Glutamatergic neuron (in vitro differentiated cells): ENCODE data around the gene RPS29. TPM values are rescaled to one million over a fixed set of nuclear protein-coding genes. Genes with fewer than 3 reads are reported as not detected.
A peak's percentile ranks its signal among the peaks of the same experiment; 100 is the strongest.

Experiments
- DNase-seq: peaks from one replicate; pipeline ENCODE4 v3.0.0; 2022
- H3K27ac Mint-ChIP-seq: one replicate; pipeline ENCODE4 v1.8.0; 2020; ENCODE audit warnings: mild to moderate bottlenecking, mixed read lengths, inconsistent platforms; ENCODE audit not compliant: unreplicated experiment
- H3K27me3 Mint-ChIP-seq: one replicate; pipeline ENCODE4 v1.8.0; 2020; ENCODE audit warnings: mild to moderate bottlenecking, moderate library complexity, mixed read lengths, inconsistent platforms; ENCODE audit not compliant: unreplicated experiment
- H3K36me3 Mint-ChIP-seq: one replicate; pipeline ENCODE4 v1.8.0; 2020; ENCODE audit warnings: mild to moderate bottlenecking, mixed read lengths, inconsistent platforms; ENCODE audit not compliant: unreplicated experiment
- H3K4me1 Mint-ChIP-seq: one replicate; pipeline ENCODE4 v1.8.0; 2020; ENCODE audit warnings: mild to moderate bottlenecking, low read depth, mixed read lengths, inconsistent platforms; ENCODE audit not compliant: unreplicated experiment
- H3K4me3 Mint-ChIP-seq: one replicate; pipeline ENCODE4 v1.8.0; 2020; ENCODE audit warnings: mild to moderate bottlenecking, mixed read lengths, inconsistent platforms; ENCODE audit not compliant: unreplicated experiment
- H3K9me3 Mint-ChIP-seq: one replicate; pipeline ENCODE4 v1.8.0; 2020; ENCODE audit warnings: mild to moderate bottlenecking, moderate library complexity, mixed read lengths, inconsistent platforms; ENCODE audit not compliant: unreplicated experiment
- CTCF ChIP-seq: fragments of 200-600 bp; sonication (generic); IDR thresholded peaks from one replicate; pipeline ENCODE4 v1.5.0; 2021; ENCODE audit not compliant: partially characterized antibody, unreplicated experiment
- total RNA-seq: library from RNA; stranded (reverse); fragmentation: NEBNext Ultra II Directional; extraction: Animal tissue kit (Norgen Biotek cat#: 25700); gene quantifications from one replicate; pipeline ENCODE4 v1.2.1, GENCODE V29; 2021; ENCODE audit not compliant: unreplicated experiment

Gene RPS29
- total RNA-seq, 1 donor from 2014 or later: 635 TPM

- Mint-ChIP-seq H3K9me3 (peaks cover 20% of the 10 kb centered on the region), H3K27me3 (peaks cover 15% of the 10 kb centered on the region), H3K4me1 (peaks cover 3% of the 10 kb centered on the region), H3K36me3 (peaks cover 6% of the 10 kb centered on the region), H3K27ac (no peak overlapping the region), H3K4me3 (peak overlapping the region; percentile 94)
- TF ChIP-seq CTCF: no peak
- no peak for DNase-seq
Measured at GRCh38 chr14:49584058-49584457, 2.1 kb downstream of the RPS29 start.

GRCh38 chr14:49583629-49584028 is 2.6 kb downstream of the RPS29 start:
- Mint-ChIP-seq H3K27ac (no peak overlapping the region), H3K9me3 (peaks cover 20% of the 10 kb centered on the region), H3K4me3 (peak overlapping the region; percentile 94), H3K27me3 (peaks cover 15% of the 10 kb centered on the region), H3K4me1 (peaks cover 3% of the 10 kb centered on the region), H3K36me3 (peaks cover 6% of the 10 kb centered on the region)
- no peak for TF ChIP-seq CTCF
- no peak for DNase-seq

GRCh38 chr14:49582113-49582977 is 3.8 kb downstream of the RPS29 start:
- H3K4me3 Mint-ChIP-seq: no peak overlapping the region
- no peak for DNase-seq
- H3K9me3 Mint-ChIP-seq: peaks cover 20% of the 10 kb centered on the region
- no peak overlapping the region for H3K27ac Mint-ChIP-seq
- no peak for TF ChIP-seq CTCF
- H3K36me3 Mint-ChIP-seq: peaks cover 6% of the 10 kb centered on the region
- H3K4me1 Mint-ChIP-seq: peaks cover 3% of the 10 kb centered on the region
- peaks cover 15% of the 10 kb centered on the region for H3K27me3 Mint-ChIP-seq

- DNase-seq: no peak
- H3K27ac Mint-ChIP-seq: no peak overlapping the region
- TF ChIP-seq CTCF: no peak
- peaks cover 3% of the 10 kb centered on the region for H3K4me1 Mint-ChIP-seq
- peaks cover 12% of the 10 kb centered on the region for H3K27me3 Mint-ChIP-seq
- H3K36me3 Mint-ChIP-seq: peaks cover 6% of the 10 kb centered on the region
- H3K4me3 Mint-ChIP-seq: no peak overlapping the region
- peaks cover 14% of the 10 kb centered on the region for H3K9me3 Mint-ChIP-seq
Measured at GRCh38 chr14:49581209-49582112, 4.7 kb downstream of the RPS29 start.
